Liver (tissue), 9 donors: ENCODE measurements around the gene KCNA2. TPM values are rescaled to one million over a fixed set of nuclear protein-coding genes. Genes with fewer than 3 reads are reported as not detected.

Experiments
- DNase-seq: peaks from one replicate; pipeline ENCODE4 v3.0.0-alpha.2; 2017; ENCODE audit warnings: low spot score
- H3K27ac ChIP-seq, 2 donors: one replicate each; pipeline ENCODE4 v1.7.0; 2013; ENCODE audit warnings: inconsistent platforms in 2 of 2, low read length in 2 of 2, control low read depth in 1 of 2, low read depth in 1 of 2, mild to moderate bottlenecking in 1 of 2
- H3K27me3 ChIP-seq, 4 donors: one replicate each; pipeline versions ENCODE4 v1.6.1 to v1.7.0; 2013; ENCODE audit warnings: low read length in 3 of 4, inconsistent platforms in 1 of 4, mild to moderate bottlenecking in 1 of 4, moderate library complexity in 1 of 4; ENCODE audit not compliant: control insufficient read depth in 4 of 4, insufficient read depth in 4 of 4
- H3K36me3 ChIP-seq, 4 donors: one replicate each; pipeline versions ENCODE4 v1.6.1 to v1.7.0; 2013; ENCODE audit warnings: low read length in 3 of 4, mild to moderate bottlenecking in 3 of 4, low read depth in 1 of 4, moderate library complexity in 1 of 4; ENCODE audit not compliant: control insufficient read depth in 4 of 4, insufficient read depth in 3 of 4
- H3K4me1 ChIP-seq, 4 donors: one replicate each; pipeline versions ENCODE4 v1.6.1 to v1.7.0; 2013; ENCODE audit warnings: low read length in 3 of 4, mild to moderate bottlenecking in 3 of 4, moderate library complexity in 1 of 4; ENCODE audit not compliant: control insufficient read depth in 4 of 4, insufficient read depth in 4 of 4
- H3K4me3 ChIP-seq, 3 donors: one replicate each; pipeline versions ENCODE4 v1.6.1 to v1.7.0; 2013; ENCODE audit warnings: low read length in 3 of 3, control low read depth in 1 of 3, low read depth in 1 of 3, mild to moderate bottlenecking in 1 of 3
- H3K9ac ChIP-seq, 2 donors: one replicate each; pipeline ENCODE4 v1.7.0; 2013; ENCODE audit warnings: low read length in 2 of 2, mild to moderate bottlenecking in 2 of 2, moderate library complexity in 2 of 2, control low read depth in 1 of 2, low read depth in 1 of 2
- H3K9me3 ChIP-seq, 4 donors: one replicate each; pipeline versions ENCODE4 v1.6.1 to v1.7.0; 2013; ENCODE audit warnings: low read length in 3 of 4; ENCODE audit not compliant: control insufficient read depth in 4 of 4
- ATF3 ChIP-seq: IDR thresholded peaks from 2 replicates; pipeline ENCODE4 v1.6.1; 2016; ENCODE audit warnings: antibody characterized with exemption
- CTCF ChIP-seq: fragments of 150-350 bp; IDR thresholded peaks from 2 replicates; pipeline ENCODE4 v1.5.1; 2017; ENCODE audit warnings: improper control_type of control experiment, low read depth, low read length; ENCODE audit not compliant: missing input control
- EGR1 ChIP-seq, 2 donors: IDR thresholded peaks; 2 replicates each; pipeline ENCODE4 v1.6.1; 2016 to 2018; ENCODE audit warnings: antibody characterized with exemption in 2 of 2, low read depth in 2 of 2
- GABPA ChIP-seq, 2 donors: IDR thresholded peaks in 1 of 2; conservative IDR thresholded peaks in 1 of 2; 2 replicates each; pipeline ENCODE4 v1.6.1; 2016; ENCODE audit warnings: antibody characterized with exemption in 2 of 2, mild to moderate bottlenecking in 1 of 2, moderate library complexity in 1 of 2
- HNF4A ChIP-seq, 2 donors: conservative IDR thresholded peaks; 2 replicates each; pipeline ENCODE4 v1.6.1; 2016; ENCODE audit warnings: antibody characterized with exemption in 2 of 2, mild to moderate bottlenecking in 2 of 2
- HNF4G ChIP-seq: IDR thresholded peaks from 2 replicates; pipeline ENCODE4 v1.6.1; 2016; ENCODE audit warnings: antibody characterized with exemption
- NR2F2 ChIP-seq: IDR thresholded peaks from 2 replicates; pipeline ENCODE4 v1.6.1; 2016; ENCODE audit warnings: antibody characterized with exemption
- RAD21 ChIP-seq, 2 donors: IDR thresholded peaks; 2 replicates each; pipeline ENCODE4 v1.6.1; 2016; ENCODE audit warnings: antibody characterized with exemption in 2 of 2, mild to moderate bottlenecking in 2 of 2
- REST ChIP-seq: IDR thresholded peaks from 2 replicates; pipeline ENCODE4 v1.6.1; 2016; ENCODE audit warnings: antibody characterized with exemption, mild to moderate bottlenecking
- RXRA ChIP-seq, 2 donors: IDR thresholded peaks; 2 replicates each; pipeline ENCODE4 v1.6.1; 2017 to 2018; ENCODE audit warnings: antibody characterized with exemption in 2 of 2, mild to moderate bottlenecking in 1 of 2
- SP1 ChIP-seq: IDR thresholded peaks from 2 replicates; pipeline ENCODE4 v1.6.1; 2018; ENCODE audit warnings: antibody characterized with exemption, mild to moderate bottlenecking
- YY1 ChIP-seq: IDR thresholded peaks from 2 replicates; pipeline ENCODE4 v1.6.1; 2016; ENCODE audit warnings: antibody characterized with exemption, mild to moderate bottlenecking
- WGBS: extraction: QIAGEN DNeasy Blood & Tissue Kit; methylation state at CpG from one replicate; pipeline ENCODE4 v1.1.7; 2013; 5-methylcytosine and 5-hydroxymethylcytosine counted together
- polyA plus RNA-seq, 2 donors: library from polyadenylated mRNA; stranded (reverse) in 1 of 2; unstranded in 1 of 2; fragments of 200-250 nt in 1 of 2; fragments of >200 nt in 1 of 2; fragmentation: Nextera tagmentation in 1 of 2; extraction: Ambion mirVana in 1 of 2; gene quantifications; one replicate each; pipeline versions ENCODE4 v1.2.1 to v1.2.3, GENCODE V29; 2013 to 2015
- total RNA-seq, 2 donors: library from RNA; depleted of rRNA; stranded (reverse); fragments of >200 nt; gene quantifications; one replicate each; pipeline ENCODE4 v1.2.3, GENCODE V29; 2014
- TF ChIP-seq, protein P1 (sequence below): IDR thresholded peaks from 2 replicates; pipeline ENCODE4 v1.6.1; 2016; ENCODE audit warnings: antibody characterized with exemption
- donor health status: healthy.
- donor health status: healthy.
- donor health status: healthy.
- donor health status: healthy.
- donor health status: healthy.

The KCNA2 gene
- total and polyA plus RNA-seq, 4 donors: 0.02 to 0.08 TPM; not detected in 2

GRCh38 chr1:110556471-110556807 is 49.7 kb downstream of the KCNA2 start:
- 78% methylated on average over 5 of the region's 5 CpGs for WGBS
- Histone ChIP-seq H3K27ac (no peak overlapping the region), H3K9ac (no peak overlapping the region), H3K4me3 (no peak overlapping the region), H3K36me3 (no peaks in the 10 kb centered on the region), H3K27me3 (peaks cover 4 to 6% (median 5%) of the 10 kb centered on the region in 4 donors), H3K9me3 (no peaks in the 10 kb centered on the region), H3K4me1 (peaks cover 0 to 5% (median under 1%) of the 10 kb centered on the region in 4 donors)
- DNase-seq: no peak
- TF ChIP-seq NR2F2 (no peak), HNF4G (no peak), RAD21 (IDR thresholded peaks at IDR 0.05) (no peak), SP1 (no peak), HNF4A (conservative IDR thresholded peaks at IDR 0.05) (no peak), GABPA (IDR thresholded peaks at IDR 0.05 in 1 of 2, conservative IDR thresholded peaks at IDR 0.05 in 1 of 2) (no peak), CTCF (no peak), ATF3 (no peak), YY1 (no peak)
- TF ChIP-seq, protein P1, sequence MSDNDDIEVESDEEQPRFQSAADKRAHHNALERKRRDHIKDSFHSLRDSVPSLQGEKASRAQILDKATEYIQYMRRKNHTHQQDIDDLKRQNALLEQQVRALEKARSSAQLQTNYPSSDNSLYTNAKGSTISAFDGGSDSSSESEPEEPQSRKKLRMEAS: no peak

DNA sequence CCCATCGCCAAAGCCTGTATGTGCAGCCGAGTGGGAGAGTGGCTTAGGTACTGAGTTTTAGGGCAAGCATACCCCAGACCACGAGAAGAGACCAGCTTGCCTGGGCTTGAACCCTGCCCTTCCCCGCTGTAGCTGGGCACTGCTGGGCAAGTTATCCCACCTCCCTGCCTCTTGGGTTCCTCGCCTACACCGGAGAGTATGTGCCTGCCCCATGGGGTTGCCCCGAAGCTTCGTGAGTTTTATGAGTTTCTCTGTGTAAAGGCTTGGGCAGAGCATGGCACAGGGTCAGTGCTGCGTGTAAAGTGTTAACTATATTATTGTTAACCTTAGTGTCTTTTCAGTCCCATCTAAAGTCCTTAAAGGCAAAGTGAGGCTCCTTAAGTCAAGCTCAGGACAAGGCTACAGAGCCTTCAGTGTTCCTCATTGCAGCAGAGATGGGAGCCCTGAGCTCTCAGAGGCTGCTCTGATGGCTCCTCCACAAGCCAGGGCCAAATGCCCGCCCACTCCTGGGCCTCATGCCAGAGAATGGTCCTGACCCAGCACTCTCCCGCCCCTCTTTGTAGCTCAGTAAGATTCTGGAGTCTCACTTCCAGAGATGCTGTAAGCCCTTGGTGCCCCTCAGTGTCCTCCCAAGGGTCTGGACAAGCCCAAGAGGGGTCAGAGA is 50.2 kb downstream of the KCNA2 start:
- Histone ChIP-seq H3K27me3 (peaks cover 4 to 6% (median 5%) of the 10 kb centered on the region in 4 donors), H3K36me3 (no peaks in the 10 kb centered on the region), H3K4me1 (peaks cover 0 to 5% (median under 1%) of the 10 kb centered on the region in 4 donors), H3K9ac (no peak overlapping the region), H3K27ac (no peak overlapping the region), H3K4me3 (no peak overlapping the region), H3K9me3 (no peaks in the 10 kb centered on the region)
- WGBS: 55% methylated on average over 11 of the region's 11 CpGs
- no peak for DNase-seq
- TF ChIP-seq EGR1 (IDR thresholded peaks at IDR 0.05; ENCODE audit: low read depth in 2 of 2): no peak

- Histone ChIP-seq H3K9ac (no peak overlapping the region), H3K27me3 (peaks cover 4 to 6% (median 5%) of the 10 kb centered on the region in 4 donors), H3K27ac (no peak overlapping the region), H3K36me3 (no peaks in the 10 kb centered on the region), H3K9me3 (no peaks in the 10 kb centered on the region), H3K4me1 (peaks cover 0 to 5% (median under 1%) of the 10 kb centered on the region in 4 donors), H3K4me3 (peak overlapping the region in 2 of 3 donors; percentile 5 to 45)
- DNase-seq: peak; percentile 46
- 11% methylated on average over 53 of the region's 53 CpGs for WGBS
- TF ChIP-seq RAD21 (IDR thresholded peaks at IDR 0.05): peak; percentile 33 to 68
- no peak for TF ChIP-seq REST
- TF ChIP-seq SP1: no peak
- no peak for TF ChIP-seq ATF3
- TF ChIP-seq RXRA (IDR thresholded peaks at IDR 0.05): no peak
- TF ChIP-seq EGR1 (IDR thresholded peaks at IDR 0.05; ENCODE audit: low read depth in 2 of 2): peak; percentile 71 to 79
- peak; percentile 55 for TF ChIP-seq CTCF
Measured at GRCh38 chr1:110554871-110555801, 51.0 kb downstream of the KCNA2 start.
